HG03521 (cell line): ENCODE data around the gene LSM6.
A peak's percentile ranks its signal among the peaks of the same experiment; 100 is the strongest.

Source experiments
- ATAC-seq: cut with Tn5 transposase; IDR thresholded peaks from one replicate; pipeline ENCODE4 v1.9.1; 2021; ENCODE audit warnings: mild to moderate bottlenecking, moderate library complexity; ENCODE audit not compliant: unreplicated experiment

Gene LSM6

GRCh38 chr4:146175541-146176453 lies at the start of gene LSM6:
Gene LSM6 (plus strand): TSS chr4:146175718. CDS start chr4:146182922, 7,204 bp downstream.
- peak; percentile 91 for ATAC-seq

GRCh38 chr4:146132445-146132844 lies 43.1 kb upstream of the LSM6 start:
- peak; percentile 98 for ATAC-seq

GRCh38 chr4:146134761-146135445 lies 40.6 kb upstream of the LSM6 start:
- ATAC-seq, result no peak

- no peak for ATAC-seq
These were observed 39.6 kb upstream of the LSM6 start for GRCh38 chr4:146135941-146136340.

GRCh38 chr4:146142768-146143167 lies 32.8 kb upstream of the LSM6 start:
- no peak for ATAC-seq

- ATAC-seq, result no peak
These were observed 31.6 kb upstream of the LSM6 start for GRCh38 chr4:146143888-146144287.

- no peak for ATAC-seq
These were observed 28.6 kb upstream of the LSM6 start for GRCh38 chr4:146146918-146147317.

- ATAC-seq, result no peak
These were observed 27.5 kb upstream of the LSM6 start for GRCh38 chr4:146148021-146148420.

GRCh38 chr4:146154057-146154456 lies 21.5 kb upstream of the LSM6 start:
- ATAC-seq, result no peak

- ATAC-seq, result no peak
These were observed 20.3 kb upstream of the LSM6 start for GRCh38 chr4:146155152-146155724.

GRCh38 chr4:146158036-146158745 lies 17.3 kb upstream of the LSM6 start:
- ATAC-seq, result no peak

- peak; percentile 77 for ATAC-seq
These were observed 16.0 kb upstream of the LSM6 start for GRCh38 chr4:146159384-146160058.

GRCh38 chr4:146161243-146161642 lies 14.3 kb upstream of the LSM6 start:
- no peak for ATAC-seq

GRCh38 chr4:146165221-146165620 lies 10.3 kb upstream of the LSM6 start:
- no peak for ATAC-seq

- ATAC-seq, result no peak
These were observed 9.7 kb upstream of the LSM6 start for GRCh38 chr4:146165840-146166239.

- ATAC-seq, result no peak
These were observed 5.4 kb upstream of the LSM6 start for GRCh38 chr4:146170149-146170548.

GRCh38 chr4:146176891-146177290 lies 1.4 kb downstream of the LSM6 start:
- ATAC-seq, result no peak

- ATAC-seq, result no peak
These were observed 2.6 kb downstream of the LSM6 start for GRCh38 chr4:146178126-146178525.

GRCh38 chr4:146179784-146180370 lies 4.4 kb downstream of the LSM6 start:
- no peak for ATAC-seq

- no peak for ATAC-seq
These were observed 6.9 kb downstream of the LSM6 start for GRCh38 chr4:146182443-146182842.
